ENCODE data around the gene RGL4. TPM values are rescaled to one million over a fixed set of nuclear protein-coding genes. Genes with fewer than 3 reads are reported as not detected.

The RGL4 gene
- total RNA-seq, 1 experiment from 2014 or later: not detected

DNA sequence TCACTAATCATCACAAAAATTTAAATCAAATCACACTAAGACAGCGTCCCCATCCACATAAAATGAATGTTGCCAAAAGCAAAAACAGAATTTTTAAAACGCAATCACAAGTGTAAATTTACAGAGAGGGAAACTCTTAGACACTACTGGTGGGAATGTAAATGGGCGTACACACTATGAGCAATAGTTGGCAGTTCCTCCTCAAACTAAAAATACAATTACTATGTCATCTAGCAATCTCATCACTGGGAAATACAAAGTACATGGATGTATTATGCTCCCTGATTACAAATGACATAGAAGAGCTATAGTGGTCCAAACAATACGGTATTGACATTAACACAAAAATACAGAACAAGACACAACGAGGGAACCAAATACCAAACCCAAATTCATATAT lies 8.7 kb upstream of the RGL4 start:
- CTCF ChIA-PET: no interaction called here
- TF ChIP-seq, protein P1, sequence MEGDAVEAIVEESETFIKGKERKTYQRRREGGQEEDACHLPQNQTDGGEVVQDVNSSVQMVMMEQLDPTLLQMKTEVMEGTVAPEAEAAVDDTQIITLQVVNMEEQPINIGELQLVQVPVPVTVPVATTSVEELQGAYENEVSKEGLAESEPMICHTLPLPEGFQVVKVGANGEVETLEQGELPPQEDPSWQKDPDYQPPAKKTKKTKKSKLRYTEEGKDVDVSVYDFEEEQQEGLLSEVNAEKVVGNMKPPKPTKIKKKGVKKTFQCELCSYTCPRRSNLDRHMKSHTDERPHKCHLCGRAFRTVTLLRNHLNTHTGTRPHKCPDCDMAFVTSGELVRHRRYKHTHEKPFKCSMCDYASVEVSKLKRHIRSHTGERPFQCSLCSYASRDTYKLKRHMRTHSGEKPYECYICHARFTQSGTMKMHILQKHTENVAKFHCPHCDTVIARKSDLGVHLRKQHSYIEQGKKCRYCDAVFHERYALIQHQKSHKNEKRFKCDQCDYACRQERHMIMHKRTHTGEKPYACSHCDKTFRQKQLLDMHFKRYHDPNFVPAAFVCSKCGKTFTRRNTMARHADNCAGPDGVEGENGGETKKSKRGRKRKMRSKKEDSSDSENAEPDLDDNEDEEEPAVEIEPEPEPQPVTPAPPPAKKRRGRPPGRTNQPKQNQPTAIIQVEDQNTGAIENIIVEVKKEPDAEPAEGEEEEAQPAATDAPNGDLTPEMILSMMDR (conservative IDR thresholded peaks at IDR 0.05): no peak
- no peak for TF ChIP-seq EZH2 (IDR thresholded peaks at IDR 0.05; ENCODE audit: low read depth)
- DNase-seq: no peak
- H3K36me3 ChIP-seq (ENCODE audit: low read depth): no peaks in the 10 kb centered on the region
- H3K4me3 ChIP-seq: no peak overlapping the region
- H3K4me1 ChIP-seq (replicated peaks; ENCODE audit: insufficient read depth): no peaks in the 10 kb centered on the region
- POLR2A ChIA-PET (ENCODE audit: unreplicated experiment): no interaction called here
- H3K9me2 ChIP-seq (ENCODE audit: insufficient read depth): no peaks in the 10 kb centered on the region
- H2AFZ ChIP-seq: no peak overlapping the region
- no peaks in the 10 kb centered on the region for H3F3A ChIP-seq (ENCODE audit: insufficient read depth, low read depth)
- no peaks in the 10 kb centered on the region for H3K9me3 ChIP-seq (ENCODE audit: insufficient read depth, low read depth)
- intact Hi-C loops (cut with micrococcal nuclease; ENCODE audit: unreplicated experiment): no loop called here
- no peak overlapping the region for H3K27ac ChIP-seq
- BruUV-seq (replicated peaks): no TSS peak
- H3K27me3 ChIP-seq (ENCODE audit: insufficient read depth, low read depth): no peaks in the 10 kb centered on the region
- no peak overlapping the region for H3K4me2 ChIP-seq
- H4K20me1 ChIP-seq (ENCODE audit: insufficient read depth): 0 out of 2 replicates have a peak, but pooled peaks cover 4% of the 10 kb centered on the region
- H3K79me2 ChIP-seq (ENCODE audit: low read depth): no peaks in the 10 kb centered on the region

DNA sequence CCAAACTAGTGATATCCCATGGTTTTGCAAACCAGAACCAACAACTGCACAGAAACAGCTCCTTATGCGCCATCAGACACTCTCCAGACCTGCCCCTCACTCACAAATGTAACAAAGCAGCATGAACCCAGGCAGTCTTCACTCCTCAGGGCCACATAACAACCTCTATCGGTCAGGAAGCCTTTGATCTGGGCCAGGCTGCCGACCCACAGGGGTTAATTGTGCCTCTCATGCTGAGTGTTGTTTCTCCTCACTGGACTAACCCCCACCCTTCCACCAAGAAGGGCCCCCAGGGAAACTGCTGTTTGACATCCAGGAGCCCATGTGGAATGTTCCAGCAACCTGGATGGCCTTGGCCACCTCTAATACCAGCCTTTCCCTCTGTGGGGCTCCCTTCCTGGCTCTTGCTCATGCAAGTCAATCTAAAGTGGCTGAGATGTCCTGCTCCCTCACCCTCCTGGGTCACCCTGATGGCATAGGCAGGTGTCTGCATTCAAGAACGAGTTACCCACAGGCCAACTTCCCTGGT lies 7.9 kb upstream of the RGL4 start:
- no peaks in the 10 kb centered on the region for H3K79me2 ChIP-seq (ENCODE audit: low read depth)
- CTCF ChIA-PET: no interaction called here
- H3K27me3 ChIP-seq (ENCODE audit: insufficient read depth, low read depth): no peaks in the 10 kb centered on the region
- no peak overlapping the region for H3K27ac ChIP-seq
- BruUV-seq (replicated peaks): no TSS peak
- 0 out of 2 replicates have a peak, but pooled peaks cover 4% of the 10 kb centered on the region for H4K20me1 ChIP-seq (ENCODE audit: insufficient read depth)
- no peak for DNase-seq
- H3K9me2 ChIP-seq (ENCODE audit: insufficient read depth): no peaks in the 10 kb centered on the region
- H3K9me3 ChIP-seq (ENCODE audit: insufficient read depth, low read depth): no peaks in the 10 kb centered on the region
- no peaks in the 10 kb centered on the region for H3F3A ChIP-seq (ENCODE audit: insufficient read depth, low read depth)
- H3K4me3 ChIP-seq: no peak overlapping the region
- POLR2A ChIA-PET (ENCODE audit: unreplicated experiment): no interaction called here
- no peaks in the 10 kb centered on the region for H3K4me1 ChIP-seq (replicated peaks; ENCODE audit: insufficient read depth)
- H3K4me2 ChIP-seq: no peak overlapping the region
- intact Hi-C loops (cut with micrococcal nuclease; ENCODE audit: unreplicated experiment): no loop called here
- no peaks in the 10 kb centered on the region for H3K36me3 ChIP-seq (ENCODE audit: low read depth)
- H2AFZ ChIP-seq: no peak overlapping the region
- no peak for TF ChIP-seq EZH2 (IDR thresholded peaks at IDR 0.05; ENCODE audit: low read depth)
- TF ChIP-seq, protein P1 (conservative IDR thresholded peaks at IDR 0.05): no peak

DNA sequence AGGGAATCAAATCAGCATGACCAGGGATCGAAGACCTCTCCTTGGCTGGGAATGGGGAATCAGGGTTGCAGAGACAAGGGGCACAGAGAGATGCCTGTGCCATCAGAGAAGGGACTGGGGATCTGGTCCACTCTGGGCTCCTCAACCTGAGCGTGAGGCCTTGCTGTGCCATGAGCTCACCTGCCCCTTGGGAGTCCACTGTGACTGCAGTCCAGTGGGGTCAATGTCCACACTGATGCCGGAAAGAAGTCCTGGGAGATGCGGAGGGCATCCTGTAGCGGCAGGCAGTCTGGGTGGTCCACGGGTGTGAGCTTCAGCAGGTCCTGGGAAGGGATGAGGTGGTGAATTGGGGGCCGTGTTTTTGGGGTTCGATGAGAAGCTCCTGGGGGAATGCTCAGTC lies 7.3 kb upstream of the RGL4 start:
- POLR2A ChIA-PET (ENCODE audit: unreplicated experiment): no interaction called here
- no peak overlapping the region for H3K4me3 ChIP-seq
- DNase-seq: no peak
- H4K20me1 ChIP-seq (ENCODE audit: insufficient read depth): 0 out of 2 replicates have a peak, but pooled peaks cover 4% of the 10 kb centered on the region
- H2AFZ ChIP-seq: no peak overlapping the region
- no peak overlapping the region for H3K27ac ChIP-seq
- no peaks in the 10 kb centered on the region for H3K9me3 ChIP-seq (ENCODE audit: insufficient read depth, low read depth)
- H3K27me3 ChIP-seq (ENCODE audit: insufficient read depth, low read depth): no peaks in the 10 kb centered on the region
- H3F3A ChIP-seq (ENCODE audit: insufficient read depth, low read depth): no peaks in the 10 kb centered on the region
- H3K9me2 ChIP-seq (ENCODE audit: insufficient read depth): no peaks in the 10 kb centered on the region
- H3K4me2 ChIP-seq: no peak overlapping the region
- no peak for TF ChIP-seq EZH2 (IDR thresholded peaks at IDR 0.05; ENCODE audit: low read depth)
- TF ChIP-seq, protein P1 (conservative IDR thresholded peaks at IDR 0.05): no peak
- CTCF ChIA-PET: no interaction called here
- H3K36me3 ChIP-seq (ENCODE audit: low read depth): no peaks in the 10 kb centered on the region
- intact Hi-C loops (cut with micrococcal nuclease; ENCODE audit: unreplicated experiment): no loop called here
- H3K79me2 ChIP-seq (ENCODE audit: low read depth): no peaks in the 10 kb centered on the region
- no peaks in the 10 kb centered on the region for H3K4me1 ChIP-seq (replicated peaks; ENCODE audit: insufficient read depth)
- BruUV-seq (replicated peaks): no TSS peak
